ENCODE data around the gene DSCAML1.

Gene DSCAML1

DNA sequence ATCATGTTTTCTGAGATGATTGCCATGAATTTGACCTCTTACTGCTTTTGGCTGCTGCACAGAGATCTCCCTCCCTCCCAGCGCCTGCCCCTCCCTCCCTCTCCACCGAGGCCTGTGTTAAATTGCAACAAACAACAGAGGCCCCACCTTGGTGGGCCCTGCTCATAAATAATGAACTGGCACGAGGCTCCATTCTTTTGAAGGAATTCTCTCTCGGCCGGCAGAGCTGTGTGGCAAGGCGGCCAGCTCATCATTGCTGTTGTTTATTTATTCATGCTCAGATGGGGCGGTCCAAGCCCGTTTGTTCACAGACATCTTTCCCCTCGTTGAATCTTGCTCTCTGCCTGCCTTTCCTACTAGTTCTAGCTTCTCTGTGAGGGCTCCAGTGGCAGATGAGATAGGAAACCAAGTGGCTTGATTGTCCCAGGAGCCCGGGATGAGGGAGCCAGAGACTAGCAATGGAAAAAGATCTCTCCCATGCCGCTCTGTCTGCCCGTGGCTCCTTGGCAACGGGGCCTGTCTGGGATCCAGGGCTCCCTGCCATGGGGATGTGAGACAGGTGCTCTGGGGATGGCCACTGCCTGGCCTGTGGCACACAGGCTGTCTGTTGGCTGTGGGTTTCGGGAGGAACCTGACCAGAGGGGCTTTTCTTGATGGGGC is 192.6 kb downstream of the DSCAML1 start:
- DNase-seq: no peak

DNA sequence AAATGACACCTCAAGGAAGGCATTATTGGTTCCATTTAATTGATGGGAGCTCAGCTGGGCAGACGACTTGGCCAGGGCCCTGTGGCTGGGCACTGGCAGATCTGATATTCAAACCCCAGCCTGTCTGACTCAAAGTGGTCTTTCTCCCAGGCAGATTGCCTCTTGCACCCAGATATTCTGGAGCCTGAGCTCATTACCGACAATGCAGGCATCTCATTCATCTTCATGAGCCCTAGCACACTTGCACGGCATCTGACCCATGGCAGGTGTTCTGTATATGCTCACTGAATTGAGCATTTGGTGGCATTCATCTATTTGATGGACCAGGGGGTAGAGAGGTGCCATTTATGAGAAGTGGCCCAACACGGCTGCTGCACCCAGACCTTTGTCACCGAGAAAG is 193.1 kb downstream of the DSCAML1 start:
- DNase-seq: no peak

- DNase-seq: no peak
Observed at GRCh38 chr11:117601006-117601708, 195.9 kb downstream of the DSCAML1 start.

DNA sequence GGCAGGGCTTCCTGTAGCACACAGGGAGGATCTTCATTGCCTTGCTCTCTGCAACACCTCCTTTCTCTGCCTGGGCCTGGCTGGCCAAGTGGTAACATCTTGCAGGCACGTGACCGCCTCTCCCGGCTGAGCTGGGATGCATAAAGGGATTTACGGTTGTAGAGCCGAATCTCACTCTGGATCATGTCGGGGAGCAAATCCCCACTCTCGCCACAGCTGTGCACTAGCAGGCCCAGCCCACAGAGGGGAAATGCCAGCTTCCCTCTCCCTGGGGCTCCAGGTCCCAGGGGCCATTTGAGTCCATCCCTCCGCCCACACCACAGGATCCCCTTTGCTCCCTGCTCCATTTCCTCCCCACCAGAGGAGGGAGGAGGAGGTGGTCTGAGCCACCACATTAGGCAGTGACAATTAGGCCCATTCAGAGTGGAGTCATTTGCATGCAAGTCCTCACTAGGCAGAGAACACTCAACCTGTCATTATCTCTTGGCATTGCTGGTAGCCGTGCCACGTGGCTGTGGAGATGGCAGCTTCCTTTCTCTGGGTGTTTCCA is 196.7 kb downstream of the DSCAML1 start:
- no peak for DNase-seq

GRCh38 chr11:117597071-117597470 is 199.9 kb downstream of the DSCAML1 start:
- DNase-seq: no peak

GRCh38 chr11:117595440-117595839 is 201.6 kb downstream of the DSCAML1 start:
- DNase-seq: no peak

GRCh38 chr11:117594721-117595120 is 202.3 kb downstream of the DSCAML1 start:
- no peak for DNase-seq

- DNase-seq: no peak
Observed at GRCh38 chr11:117593065-117593464, 204.0 kb downstream of the DSCAML1 start.

- DNase-seq: no peak
Observed at GRCh38 chr11:117591316-117592039, 205.5 kb downstream of the DSCAML1 start.

- DNase-seq: no peak
Observed at GRCh38 chr11:117589063-117589462, 208.0 kb downstream of the DSCAML1 start.

DNA sequence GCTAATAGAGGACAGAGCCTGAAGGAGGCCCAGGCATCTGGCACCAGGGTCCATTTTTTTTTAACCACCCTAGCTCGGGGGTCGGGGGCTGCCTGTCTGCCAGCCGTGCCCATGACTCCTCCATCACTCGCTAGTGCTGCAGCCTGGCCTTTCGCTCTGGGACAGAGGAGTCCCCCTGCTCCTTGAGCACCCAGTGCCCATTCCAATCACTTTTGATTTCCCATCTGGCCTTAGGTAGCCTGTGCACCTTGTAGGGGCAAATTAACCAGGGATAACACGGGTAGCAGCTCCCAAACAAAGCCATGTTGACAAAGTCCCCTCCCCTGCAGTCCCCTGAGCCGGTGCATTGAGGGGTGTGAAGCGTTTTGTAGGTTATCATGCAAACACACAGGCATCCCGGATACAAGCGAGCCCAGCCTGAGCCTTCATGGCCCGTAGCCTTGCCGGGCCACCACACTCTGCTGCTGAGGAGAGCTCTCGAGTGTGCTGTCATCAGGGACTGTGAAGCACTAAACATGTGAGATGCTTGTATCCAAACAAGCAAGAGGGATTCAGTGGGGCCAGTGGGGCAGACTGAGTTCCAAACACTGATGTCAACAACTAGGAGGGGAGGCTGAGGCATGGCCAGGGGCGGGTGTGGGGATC is 208.7 kb downstream of the DSCAML1 start:
- no peak for DNase-seq

- DNase-seq: no peak
Observed at GRCh38 chr11:117587416-117587815, 209.6 kb downstream of the DSCAML1 start.

DNA sequence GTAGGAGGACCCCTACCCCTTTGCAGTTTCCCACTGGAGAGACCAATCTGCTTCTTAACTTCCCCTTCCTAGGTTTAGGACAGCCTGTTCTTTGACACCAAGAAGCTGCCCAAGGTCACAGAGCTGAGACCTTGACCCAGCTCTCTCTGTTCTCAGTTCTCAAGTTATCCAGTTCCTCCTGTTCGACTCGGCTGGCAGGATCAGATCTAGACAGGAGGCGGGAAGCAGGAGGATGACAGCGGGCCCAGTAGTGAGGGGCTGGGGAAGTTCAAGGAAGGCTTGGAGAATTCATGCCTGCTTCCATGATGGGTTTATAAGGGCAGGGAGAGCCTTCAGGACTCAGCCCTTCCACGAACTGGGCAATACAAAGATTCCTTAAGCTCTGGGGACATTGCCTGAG is 210.6 kb downstream of the DSCAML1 start:
- DNase-seq: no peak

- no peak for DNase-seq
Observed at GRCh38 chr11:117585631-117586030, 211.4 kb downstream of the DSCAML1 start.

DNA sequence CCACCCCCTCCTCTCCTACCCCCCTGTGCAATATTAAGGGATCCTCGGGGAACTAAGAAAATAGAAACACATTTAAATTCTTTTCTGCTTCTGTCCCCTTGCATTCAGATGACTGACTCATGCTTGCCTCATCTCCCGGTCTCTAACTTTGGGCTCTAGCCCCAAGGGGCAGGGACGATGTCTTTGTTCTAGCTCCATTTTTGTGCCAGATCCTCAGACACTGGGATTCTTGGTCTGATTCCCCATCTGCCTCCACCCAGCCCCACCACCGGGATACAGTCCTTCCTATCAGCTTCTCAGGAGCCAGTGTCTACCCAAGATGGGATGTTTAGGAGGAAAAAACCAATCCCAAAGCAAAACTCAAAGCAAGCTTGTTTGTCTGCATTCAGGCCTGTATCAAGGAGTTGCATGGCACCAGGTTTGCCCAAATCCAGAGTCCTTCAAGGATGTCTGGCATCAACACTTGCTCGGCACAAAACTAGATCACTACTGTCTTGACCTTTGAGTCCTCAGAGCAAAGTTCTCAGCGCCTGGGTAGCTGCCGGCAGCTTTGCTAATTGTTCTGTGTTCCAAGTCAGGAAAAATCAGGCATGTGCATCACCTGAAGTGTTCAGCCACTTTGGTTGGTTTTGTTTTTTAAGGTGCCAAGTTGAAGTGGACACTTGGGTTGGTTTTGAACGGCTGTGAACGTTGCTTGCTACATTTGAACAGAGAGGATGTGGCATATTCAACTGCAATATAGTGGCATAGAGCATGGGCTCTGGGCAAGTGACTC is 212.8 kb downstream of the DSCAML1 start:
- no peak for DNase-seq

DNA sequence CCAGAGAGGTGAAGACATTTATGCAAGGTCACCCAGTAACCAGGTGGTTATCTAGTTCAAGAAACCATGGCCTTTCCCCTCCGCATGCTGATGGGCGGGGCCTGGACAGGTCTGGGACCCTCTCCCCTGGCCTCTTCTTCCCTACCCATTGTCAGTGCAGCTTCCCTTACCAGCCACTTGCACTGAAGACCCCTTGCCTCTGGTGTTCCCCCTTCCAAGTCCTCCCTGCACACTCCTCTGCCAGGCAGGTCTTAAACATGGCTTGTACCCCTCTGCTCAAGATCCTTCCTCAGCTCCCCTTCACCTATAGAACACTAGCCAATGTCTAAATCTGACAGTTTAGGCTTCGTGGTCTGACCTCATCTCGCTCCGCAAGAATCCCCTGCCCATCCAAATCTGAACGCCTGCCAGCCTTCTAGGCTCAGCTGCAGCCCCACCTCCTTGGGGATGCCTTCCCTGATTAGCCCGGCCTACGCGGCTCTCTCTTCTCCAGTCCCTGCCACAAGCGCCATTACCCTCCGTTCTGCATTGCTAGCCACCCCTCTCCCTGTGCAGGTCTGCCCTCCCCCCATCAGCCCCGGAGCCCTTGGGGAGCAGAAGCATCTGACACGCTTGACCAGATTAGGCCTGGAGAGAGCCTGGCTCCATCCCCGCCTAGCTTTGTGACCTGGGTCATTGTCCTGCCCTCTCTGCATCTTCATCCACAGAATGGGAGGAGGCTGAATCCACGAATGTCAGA is 213.8 kb downstream of the DSCAML1 start:
- DNase-seq: no peak

DNA sequence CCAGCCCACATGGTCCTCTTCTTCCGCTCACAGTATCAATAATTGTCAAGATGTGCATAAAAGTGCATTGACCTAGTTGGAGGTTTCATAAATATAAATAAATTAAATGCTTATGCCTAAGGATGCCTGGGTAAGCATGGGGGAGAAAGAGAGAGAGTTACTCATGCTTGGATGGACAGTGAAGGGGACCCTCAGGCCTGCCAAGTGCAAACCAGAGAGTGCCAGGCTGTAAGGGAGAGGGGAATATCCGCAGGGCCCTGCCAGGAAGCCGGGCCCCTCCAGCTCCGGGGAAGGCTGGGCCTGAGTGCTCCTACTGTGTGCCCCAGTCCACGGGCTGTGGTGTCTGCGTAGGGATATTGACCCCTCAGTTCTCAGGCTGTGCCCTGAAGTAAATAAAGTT is 214.6 kb downstream of the DSCAML1 start:
- no peak for DNase-seq

- DNase-seq: no peak
Observed at GRCh38 chr11:117580866-117581265, 216.2 kb downstream of the DSCAML1 start.

- no peak for DNase-seq
Observed at GRCh38 chr11:117579161-117579560, 217.9 kb downstream of the DSCAML1 start.

GRCh38 chr11:117575856-117576255 is 221.2 kb downstream of the DSCAML1 start:
- no peak for DNase-seq

GRCh38 chr11:117574551-117574950 is 222.5 kb downstream of the DSCAML1 start:
- DNase-seq: no peak

GRCh38 chr11:117573326-117573725 is 223.7 kb downstream of the DSCAML1 start:
- no peak for DNase-seq
